CD4-positive, alpha-beta T cell treated with Interleukin-10 for 1 hour (primary cell): ENCODE data around the gene IL17RB.

Source experiments
- DNase-seq: peaks from one replicate; pipeline ENCODE4 v3.0.0-alpha.2; 2020

Gene IL17RB

DNA sequence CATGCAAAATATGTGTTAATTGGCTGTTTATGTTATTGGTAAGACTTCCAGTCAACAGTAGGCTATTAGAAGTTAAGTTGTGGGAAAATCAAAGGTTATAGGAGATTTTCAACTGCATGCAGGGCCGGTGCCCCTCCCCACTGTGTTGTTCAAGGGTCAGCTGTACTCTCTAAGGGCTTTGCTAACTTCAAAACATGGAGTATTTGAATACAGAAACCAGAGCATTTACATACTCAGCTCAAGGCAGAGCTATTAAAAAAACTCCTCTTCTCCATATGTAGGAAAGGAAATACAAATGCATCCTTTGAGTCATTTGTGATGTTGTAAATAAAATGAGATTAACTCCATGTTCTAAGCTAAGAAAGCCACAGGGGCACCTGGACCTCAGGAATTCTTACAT lies 16.8 kb downstream of the IL17RB start:
- no peak for DNase-seq

DNA sequence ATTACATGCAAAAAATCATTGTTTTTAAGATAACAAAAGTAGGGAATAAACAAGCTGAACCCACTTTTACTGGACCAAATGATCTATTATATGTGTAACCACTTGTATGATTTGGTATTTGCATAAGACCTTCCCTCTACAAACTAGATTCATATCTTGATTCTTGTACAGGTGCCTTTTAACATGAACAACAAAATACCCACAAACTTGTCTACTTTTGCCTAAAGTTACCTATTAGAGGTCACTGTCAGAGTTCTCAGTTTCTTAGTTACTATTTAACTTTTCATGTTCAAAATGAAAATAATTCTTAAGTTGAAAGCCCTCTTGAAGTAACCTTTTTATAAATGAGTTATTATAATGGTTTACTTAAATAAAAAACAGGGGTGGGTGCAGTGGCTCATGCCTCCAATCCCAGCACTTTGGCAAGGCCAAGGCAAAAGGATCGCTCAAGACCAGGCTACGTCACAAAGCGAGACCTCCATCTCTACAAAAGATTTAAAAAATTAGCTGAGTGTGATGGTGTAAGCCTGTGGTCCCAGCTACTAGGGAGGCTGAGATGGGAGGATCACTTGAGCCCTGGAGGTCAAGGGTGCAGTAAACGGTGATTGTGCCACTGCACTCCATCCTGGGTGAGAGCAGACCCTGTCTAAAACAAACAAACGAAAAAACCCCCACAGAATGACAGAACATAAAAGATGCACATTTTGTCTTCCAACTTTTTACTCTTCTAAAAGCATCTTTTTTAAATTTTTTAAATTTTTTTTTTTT lies 19.5 kb downstream of the IL17RB start:
- DNase-seq, result no peak

DNA sequence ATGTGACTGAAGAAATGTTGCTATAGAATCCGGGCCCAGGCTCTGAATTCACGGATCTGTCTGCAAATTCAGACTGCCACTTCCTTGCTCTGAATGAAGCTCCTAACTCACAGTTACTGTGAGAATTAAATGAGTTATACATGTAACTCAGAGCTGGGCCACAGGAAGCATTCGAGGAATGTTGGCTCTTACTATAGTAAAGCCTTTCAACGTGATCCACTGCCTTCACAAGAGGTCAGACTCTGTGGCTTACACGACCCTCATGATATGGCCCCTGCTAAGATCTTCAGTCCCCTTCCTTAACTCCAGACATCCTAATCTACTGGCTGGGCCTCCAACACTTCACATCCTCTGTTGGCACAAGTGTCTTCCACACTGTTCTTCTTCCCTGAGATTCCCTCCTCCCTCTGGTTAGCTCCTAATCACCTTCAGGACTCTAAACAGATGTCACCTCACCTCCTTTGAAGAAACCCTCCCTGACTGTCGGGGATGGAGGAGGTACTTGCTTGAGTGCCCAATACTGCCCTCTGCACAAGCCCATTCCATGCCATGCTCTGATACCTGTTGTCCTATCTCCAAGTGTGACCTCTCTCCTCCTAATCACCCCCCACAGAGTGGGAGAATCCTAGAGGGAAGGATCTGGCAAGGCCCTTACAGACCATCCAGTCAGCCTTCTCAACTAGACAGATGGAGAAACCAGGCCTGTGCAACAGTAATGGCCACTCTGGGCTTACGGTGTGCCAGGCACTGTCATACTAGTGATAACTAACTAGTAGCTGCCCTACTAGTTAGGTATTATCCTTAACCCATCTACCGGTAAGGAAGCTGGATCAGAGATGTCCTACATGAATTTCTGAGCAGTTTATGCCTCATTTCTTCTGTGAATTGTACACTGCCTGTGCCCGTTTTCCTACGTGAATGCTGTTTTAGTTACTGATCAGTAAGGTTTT lies 34.3 kb downstream of the IL17RB start:
- DNase-seq, result no peak

DNA sequence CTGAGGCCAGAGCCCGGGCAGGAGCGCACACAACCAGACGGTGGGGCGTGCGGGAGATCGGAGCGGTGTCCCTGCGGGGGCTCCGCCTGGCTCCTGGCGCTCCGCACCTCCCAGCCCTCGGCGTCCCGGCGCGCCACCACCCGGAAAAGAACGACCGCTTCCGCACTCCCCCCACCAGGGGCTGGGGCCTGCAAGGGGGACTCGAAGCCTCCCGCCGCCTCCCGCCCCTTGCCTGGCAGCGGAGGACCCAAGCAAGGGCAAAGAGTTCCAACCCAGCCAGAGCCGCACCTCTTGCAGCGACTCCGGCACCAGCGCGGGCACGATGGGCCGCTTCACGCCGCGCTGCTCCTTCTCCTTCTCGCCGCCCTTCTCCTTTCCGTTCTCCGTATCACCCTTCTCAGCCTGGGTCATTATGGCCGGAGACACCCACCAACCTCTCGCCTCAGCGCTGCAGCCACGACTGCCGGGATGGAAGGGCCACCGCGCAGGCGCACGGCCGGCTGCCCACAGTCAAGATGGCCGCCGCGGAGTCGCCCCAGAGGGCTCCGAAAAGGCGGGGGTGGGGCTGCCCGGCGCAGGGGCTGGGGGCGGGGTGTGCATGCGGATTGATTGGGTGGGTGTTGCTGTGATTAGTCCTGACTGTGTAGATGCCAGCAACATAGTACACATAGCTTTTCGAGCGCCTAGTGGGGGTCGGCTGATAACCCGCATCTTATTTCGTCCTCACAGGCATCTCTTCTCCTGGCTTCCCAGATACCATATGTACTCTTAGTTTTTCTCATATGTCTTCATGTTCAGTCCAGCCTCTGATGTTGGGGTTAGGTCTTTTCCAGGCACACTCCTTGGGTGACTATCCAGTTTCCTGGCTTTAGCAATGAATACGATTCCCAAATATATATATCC lies 35.6 kb downstream of the IL17RB start, which contains the start of gene ACTR8:
ACTR8 (minus strand) TSS at position 462 of the 903 bp plus-strand sequence; CDS start at position 411, 51 bp downstream.
- DNase-seq, result peak; percentile 89

DNA sequence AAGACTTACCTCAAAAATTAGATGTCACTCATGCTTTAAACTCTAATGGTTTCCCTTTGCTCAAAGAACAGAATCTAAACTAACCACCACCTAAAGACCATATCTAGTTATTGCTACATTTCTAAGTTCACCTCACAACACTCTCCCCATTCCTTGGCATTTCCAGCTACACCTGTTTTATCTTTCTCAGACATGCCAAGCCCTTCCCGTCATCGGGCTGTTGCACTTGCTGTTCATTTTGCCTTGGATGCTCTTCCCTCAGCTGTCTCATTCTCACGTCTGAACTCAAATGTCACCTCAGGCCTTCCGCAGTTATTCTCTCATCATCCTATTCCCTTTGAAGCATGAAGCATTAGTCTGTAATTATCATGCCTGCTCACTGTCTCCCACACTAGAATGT lies 36.6 kb downstream of the IL17RB start:
- DNase-seq, result no peak

DNA sequence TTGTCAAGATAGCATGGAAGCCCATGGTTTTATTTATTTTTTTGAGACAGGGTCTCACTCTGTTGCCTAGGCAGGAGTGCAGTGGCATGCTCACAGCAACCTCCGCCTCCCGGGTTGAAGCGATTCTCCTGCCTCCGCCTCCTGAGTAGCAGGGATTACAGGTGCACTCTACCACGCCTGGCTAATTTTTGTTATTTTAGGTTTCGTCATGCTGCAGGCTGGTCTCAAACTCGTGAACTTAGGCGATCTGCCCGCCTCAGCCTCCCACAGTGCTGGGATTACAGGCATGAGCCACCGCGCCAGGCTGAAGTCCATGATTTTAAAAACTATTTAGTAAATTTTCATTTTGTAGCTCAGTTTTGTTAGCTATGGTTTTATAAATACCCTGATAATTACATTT lies 38.3 kb downstream of the IL17RB start:
- no peak for DNase-seq

DNA sequence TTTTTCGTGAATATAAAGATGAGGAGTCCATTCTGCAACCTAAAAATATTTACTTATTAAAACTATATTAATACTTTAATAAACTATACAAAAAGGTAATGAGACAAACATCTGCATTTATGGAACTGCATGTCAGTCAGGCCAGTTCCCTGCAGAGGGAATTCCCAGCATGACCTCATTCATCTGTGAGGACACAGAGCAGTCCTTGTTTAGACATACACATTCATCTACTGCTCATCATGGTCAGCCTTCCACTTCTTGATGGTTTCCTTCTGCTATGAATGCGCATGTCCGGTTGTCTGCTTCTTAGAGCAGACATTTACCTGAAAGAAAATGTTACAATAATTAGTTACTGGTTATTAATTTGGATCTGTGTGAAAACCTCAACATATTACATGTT lies 38.9 kb downstream of the IL17RB start:
- DNase-seq, result no peak

DNA sequence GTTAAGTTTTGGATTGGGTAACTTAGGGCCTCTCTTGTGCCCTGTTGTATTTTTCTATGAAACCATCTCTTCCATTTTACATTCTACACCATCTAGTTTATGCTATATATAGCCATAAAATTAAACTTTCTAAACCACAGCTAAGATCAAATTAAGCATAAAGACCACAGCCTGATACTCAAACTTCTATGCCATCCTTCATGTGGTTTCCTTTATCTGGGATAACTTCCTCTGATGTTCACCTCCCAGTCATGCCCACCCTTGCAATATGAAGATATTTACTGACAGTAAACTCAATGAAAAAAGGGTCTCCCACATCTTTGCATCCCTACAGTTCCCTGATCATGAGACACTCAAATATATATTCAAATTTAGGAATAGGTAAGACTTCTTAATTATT lies 41.1 kb downstream of the IL17RB start:
- DNase-seq, result no peak

DNA sequence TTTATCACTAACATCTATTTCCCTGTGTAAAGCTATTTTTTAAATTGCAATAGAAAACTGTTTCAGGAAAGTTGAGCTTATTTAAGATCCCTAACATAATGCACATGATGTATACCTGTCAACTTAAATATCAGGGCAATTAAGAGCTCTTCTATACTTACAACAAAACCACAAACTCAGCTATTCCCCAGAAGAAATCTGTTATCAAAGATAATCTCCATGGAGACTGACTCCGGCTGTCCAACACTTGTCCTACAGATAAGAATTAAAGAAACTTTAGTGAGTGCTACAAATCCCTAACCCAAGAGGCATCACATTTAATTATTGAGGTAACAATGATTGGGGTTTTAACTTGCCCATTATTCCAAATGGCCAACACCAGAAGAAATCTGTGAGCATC lies 41.9 kb downstream of the IL17RB start:
- no peak for DNase-seq

DNA sequence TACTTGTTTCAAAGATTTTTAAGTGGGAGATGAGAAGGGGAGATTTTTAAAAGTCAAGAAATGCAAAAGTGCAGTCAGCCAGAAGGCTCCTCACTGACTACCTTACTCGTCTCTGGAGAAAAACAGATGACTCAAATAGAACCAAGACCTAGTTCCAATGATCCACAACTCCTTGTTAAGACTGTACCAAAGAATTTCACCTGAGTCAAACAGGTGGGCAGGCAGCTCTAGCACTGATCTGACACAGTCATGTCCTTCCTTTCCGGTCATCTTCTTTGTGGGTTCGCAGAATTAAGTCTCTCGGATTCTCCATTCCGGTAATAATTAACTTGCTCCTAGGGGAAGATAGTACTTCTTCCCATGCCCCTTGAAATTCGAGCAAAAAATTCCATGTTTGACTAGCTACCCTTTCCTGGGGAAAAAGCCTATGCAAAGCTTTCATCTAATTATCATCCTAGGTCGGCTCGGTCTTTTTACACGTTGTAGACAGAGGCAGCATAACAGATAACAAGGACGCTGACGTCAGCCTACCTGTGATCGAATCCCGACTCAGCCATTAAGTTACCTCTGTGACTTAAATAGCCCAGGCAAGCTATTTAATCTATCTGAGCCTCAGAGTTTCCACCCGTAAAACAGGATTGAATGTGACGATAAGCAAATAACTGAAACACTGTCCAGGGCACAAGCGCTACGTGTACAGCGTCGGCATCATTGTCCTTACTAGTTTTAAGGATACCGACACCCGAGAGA lies 44.5 kb downstream of the IL17RB start:
- DNase-seq, result peak; percentile 73

DNA sequence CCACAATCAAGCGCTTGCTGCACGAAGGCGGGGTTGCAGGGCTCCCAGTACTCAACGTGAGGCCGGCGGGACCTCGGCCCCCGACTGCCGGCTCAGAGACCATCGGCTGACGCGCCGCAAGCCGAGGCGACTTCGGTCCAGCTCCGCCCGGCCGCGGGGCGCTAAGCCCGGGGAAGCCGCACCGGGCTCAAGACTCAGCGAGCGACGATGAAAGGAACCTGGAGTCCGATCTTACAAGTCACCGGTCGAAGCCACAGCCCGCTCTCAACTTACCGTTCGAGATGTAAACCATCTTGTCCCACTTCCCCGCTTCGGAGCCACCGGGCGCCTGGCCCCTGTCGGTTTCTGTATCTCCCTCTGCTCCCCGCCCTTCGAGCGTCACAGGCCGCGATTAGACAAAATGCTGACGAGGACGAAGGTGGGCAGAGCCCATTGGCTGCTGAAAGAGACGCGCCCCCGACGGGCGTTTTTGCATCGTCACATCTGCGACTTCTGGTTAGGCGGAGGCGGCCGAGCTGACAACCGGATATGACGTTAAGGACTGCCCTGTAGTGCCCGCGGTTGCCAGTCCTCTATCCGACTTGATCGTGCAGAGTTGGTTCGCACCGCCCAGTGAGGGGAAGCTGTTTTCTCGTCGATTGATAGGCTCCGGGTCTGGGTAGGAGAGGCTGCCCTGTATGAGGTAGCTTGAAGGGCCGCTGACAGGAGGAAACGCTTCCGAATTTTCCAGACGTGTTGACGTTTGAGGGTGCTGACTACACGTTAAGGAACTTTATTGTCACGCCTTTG lies 45.3 kb downstream of the IL17RB start, which contains the start of gene SELENOK:
SELENOK (minus strand) TSS at position 363 of the 789 bp plus-strand sequence.
- DNase-seq, result peak; percentile 99

DNA sequence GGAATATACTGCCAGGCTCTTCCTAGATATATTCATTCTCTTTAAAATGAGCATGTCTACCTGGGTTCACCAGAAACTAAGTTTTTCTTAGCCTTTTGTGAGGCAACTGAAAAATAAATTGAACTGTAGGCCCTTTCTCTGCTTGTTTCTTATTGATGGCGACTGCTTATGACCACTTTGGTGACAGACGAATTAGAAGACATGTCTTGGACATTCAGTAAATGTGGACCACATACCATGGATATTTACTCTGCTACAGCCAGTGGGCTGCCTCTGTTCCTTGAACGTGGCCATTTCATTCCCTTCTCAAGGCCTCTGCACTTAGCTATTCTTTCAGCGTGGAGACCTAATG lies 45.9 kb downstream of the IL17RB start:
- no peak for DNase-seq

DNA sequence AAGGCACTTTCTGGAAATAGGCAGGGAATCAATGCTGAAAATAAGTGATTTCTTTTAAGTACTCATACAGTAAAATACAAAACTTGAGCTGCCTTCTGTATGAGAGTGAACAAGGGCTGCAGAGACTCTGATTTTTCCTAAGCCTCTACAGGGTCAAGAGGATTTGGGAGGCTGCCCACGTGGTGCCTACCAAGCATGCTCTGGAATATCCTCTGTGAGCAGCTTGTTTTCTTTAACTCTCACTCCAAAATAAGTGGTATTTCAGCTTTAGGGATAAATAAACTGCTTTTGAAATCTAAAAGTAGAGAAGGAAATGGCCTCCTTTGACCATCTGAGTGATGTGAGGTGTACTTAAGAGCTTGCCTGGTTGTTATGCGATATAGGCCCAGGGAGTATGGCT lies 53.4 kb downstream of the IL17RB start:
- no peak for DNase-seq

DNA sequence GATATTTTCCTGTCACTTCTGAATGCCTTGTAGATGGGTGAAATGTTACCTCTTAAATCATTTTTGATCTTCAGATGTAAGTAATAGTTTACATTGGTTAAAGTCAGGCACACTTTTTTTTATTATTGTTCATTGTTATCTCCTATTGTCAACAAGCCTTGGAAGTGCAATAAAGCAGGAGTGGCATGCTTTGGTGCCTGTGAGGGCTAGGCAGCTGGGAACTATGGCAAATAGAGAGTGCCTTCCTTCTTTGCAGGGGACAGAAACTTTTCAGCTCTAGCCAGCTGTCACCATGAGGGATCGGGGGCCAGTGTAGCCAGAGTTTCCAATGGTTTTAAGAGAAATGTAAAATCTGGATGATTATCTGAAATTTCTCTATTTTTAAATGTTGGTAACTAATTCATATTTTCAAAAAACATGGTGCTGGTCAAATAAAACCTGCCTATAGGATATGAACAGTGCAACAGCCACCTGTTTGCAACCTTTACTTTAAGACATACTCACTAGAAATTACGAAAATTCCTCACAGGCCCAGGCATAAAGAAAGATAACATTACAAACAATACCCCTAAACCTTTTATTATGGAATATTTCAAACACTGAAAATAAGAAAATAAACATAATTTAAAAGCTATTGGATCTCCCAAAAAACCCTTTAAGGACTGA lies 54.4 kb downstream of the IL17RB start:
- no peak for DNase-seq

DNA sequence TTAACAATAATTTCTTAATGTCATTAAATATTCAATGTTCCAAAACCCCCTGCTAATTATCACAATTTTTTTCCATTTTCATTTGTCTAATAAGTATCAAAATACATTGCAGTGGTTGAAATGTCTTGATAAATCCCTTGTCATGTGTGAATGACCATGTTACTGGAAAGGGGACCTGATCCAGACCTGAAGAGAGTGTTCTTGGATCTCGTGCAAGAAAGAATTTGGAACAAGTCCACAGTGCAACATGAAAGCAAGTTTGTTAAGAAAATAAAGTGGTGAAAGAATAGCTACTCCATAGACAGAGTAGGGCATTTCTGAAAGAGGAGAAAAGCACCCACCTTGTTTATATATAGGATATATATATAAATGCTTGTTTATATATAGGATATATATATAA lies 55.7 kb downstream of the IL17RB start:
- no peak for DNase-seq

DNA sequence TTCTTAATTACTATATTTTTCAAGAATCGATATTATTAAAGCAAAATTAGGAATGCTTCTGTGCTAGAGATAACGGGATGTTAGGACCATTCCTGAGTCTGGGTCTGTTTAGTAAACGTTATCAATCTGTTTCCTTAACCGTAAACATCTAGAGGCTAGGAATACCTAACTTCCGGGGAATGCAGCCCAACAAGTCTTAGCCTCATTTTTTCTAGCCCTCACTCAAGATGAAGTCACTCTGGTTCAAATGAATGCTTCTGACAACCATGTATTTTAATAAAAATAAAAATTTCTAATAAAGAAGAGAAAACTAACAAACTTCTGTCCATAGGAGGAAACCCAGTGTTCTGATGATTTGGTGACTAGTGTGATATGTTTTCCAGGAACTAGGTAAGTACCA lies 56.3 kb downstream of the IL17RB start:
- DNase-seq, result no peak

DNA sequence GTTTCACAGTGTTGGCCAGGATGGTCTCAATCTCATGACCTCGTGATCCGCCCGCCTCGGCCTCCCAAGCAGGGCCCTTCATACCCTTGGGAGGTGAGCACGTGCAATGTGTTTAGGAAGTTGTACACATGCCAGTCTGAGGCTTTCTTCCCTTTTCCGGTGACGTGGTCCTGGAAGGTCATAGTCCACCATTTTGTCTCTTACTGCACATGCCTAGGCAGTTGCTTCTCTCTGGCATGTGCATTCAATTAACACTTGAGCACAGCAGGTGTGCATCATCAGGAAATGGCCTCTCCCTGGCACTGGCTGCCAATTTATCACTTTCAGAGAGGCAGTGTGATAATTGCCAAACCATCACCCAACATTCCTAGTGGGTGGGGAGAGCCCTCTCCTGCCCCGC lies 67.0 kb downstream of the IL17RB start:
- DNase-seq, result no peak
